Right atrium auricular region (tissue), 2 donors: Measurements from ENCODE around the gene TLR9. TPM values are rescaled to one million over a fixed set of nuclear protein-coding genes. Genes with fewer than 3 reads are reported as not detected.

ENCODE experiments used
- DNase-seq: peaks from one replicate; pipeline ENCODE4 v3.0.0-alpha.2; 2019; ENCODE audit warnings: low spot score
- H3K27ac ChIP-seq, 2 donors: fragments of 200-600 bp; sonication (generic); 1 replicate in 1 of 2; 2 replicates in 1 of 2; pipeline ENCODE4 v1.5.1; 2016 to 2019
- H3K27me3 ChIP-seq, 2 donors: fragments of 200-600 bp; sonication (generic); one replicate each; pipeline versions ENCODE4 v1.5.1 to v1.6.0; 2017 to 2019
- H3K36me3 ChIP-seq: fragments of 200-600 bp; sonication (generic); one replicate; pipeline ENCODE4 v1.5.1; 2016
- H3K4me1 ChIP-seq, 2 donors: fragments of 200-600 bp; sonication (generic); one replicate each; pipeline versions ENCODE4 v1.5.1 to v1.6.0; 2017 to 2019
- H3K4me3 ChIP-seq, 2 donors: fragments of 200-600 bp; sonication (generic); 1 replicate in 1 of 2; 2 replicates in 1 of 2; pipeline ENCODE4 v1.5.1; 2017 to 2019; ENCODE audit warnings: mild to moderate bottlenecking in 1 of 2, moderate library complexity in 1 of 2
- H3K9me3 ChIP-seq, 2 donors: fragments of 200-600 bp; sonication (generic); one replicate each; pipeline ENCODE4 v1.5.1; 2019
- total RNA-seq, 2 donors: library from RNA; depleted of rRNA; stranded (reverse); fragments of >200 nt; gene quantifications; one replicate each; pipeline ENCODE4 v1.1.0, GENCODE V29; 2016
- TF ChIP-seq, protein P1 (sequence below), 2 donors: fragments of 200-600 bp; sonication (generic); IDR thresholded peaks; one replicate each; pipeline ENCODE4 v1.5.1; 2019; ENCODE audit warnings: antibody characterized with exemption in 2 of 2

Gene TLR9
- total RNA-seq, 2 donors from 2014 or later = not detected

GRCh38 chr3:52213901-52214300 lies 11.5 kb downstream of the TLR9 start:
- TF ChIP-seq, protein P1, sequence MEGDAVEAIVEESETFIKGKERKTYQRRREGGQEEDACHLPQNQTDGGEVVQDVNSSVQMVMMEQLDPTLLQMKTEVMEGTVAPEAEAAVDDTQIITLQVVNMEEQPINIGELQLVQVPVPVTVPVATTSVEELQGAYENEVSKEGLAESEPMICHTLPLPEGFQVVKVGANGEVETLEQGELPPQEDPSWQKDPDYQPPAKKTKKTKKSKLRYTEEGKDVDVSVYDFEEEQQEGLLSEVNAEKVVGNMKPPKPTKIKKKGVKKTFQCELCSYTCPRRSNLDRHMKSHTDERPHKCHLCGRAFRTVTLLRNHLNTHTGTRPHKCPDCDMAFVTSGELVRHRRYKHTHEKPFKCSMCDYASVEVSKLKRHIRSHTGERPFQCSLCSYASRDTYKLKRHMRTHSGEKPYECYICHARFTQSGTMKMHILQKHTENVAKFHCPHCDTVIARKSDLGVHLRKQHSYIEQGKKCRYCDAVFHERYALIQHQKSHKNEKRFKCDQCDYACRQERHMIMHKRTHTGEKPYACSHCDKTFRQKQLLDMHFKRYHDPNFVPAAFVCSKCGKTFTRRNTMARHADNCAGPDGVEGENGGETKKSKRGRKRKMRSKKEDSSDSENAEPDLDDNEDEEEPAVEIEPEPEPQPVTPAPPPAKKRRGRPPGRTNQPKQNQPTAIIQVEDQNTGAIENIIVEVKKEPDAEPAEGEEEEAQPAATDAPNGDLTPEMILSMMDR (IDR thresholded peaks at IDR 0.05) = no peak
- Histone ChIP-seq H3K4me1 (peaks cover 0 to 33% of the 10 kb centered on the region in 2 donors), H3K36me3 (peaks cover 71% of the 10 kb centered on the region), H3K9me3 (no peaks in the 10 kb centered on the region), H3K4me3 (no peak overlapping the region), H3K27me3 (no peaks in the 10 kb centered on the region), H3K27ac (no peak overlapping the region)
- no peak for DNase-seq

GRCh38 chr3:52213005-52213404 lies 12.4 kb downstream of the TLR9 start:
- H3K27me3 ChIP-seq = no peaks in the 10 kb centered on the region
- no peak overlapping the region for H3K4me3 ChIP-seq
- H3K27ac ChIP-seq = no peak overlapping the region
- no peak for DNase-seq
- peaks cover 80% of the 10 kb centered on the region for H3K36me3 ChIP-seq
- TF ChIP-seq, protein P1 (IDR thresholded peaks at IDR 0.05) = no peak
- H3K9me3 ChIP-seq = no peaks in the 10 kb centered on the region
- H3K4me1 ChIP-seq = peaks cover 0 to 24% of the 10 kb centered on the region in 2 donors

GRCh38 chr3:52211268-52211891 lies 14.1 kb downstream of the TLR9 start:
- H3K4me3 ChIP-seq = no peak overlapping the region
- peaks cover 96% of the 10 kb centered on the region for H3K36me3 ChIP-seq
- no peak overlapping the region for H3K27ac ChIP-seq
- no peaks in the 10 kb centered on the region for H3K9me3 ChIP-seq
- H3K4me1 ChIP-seq = peaks cover 0 to 10% of the 10 kb centered on the region in 2 donors
- TF ChIP-seq, protein P1 (IDR thresholded peaks at IDR 0.05) = no peak
- DNase-seq = no peak
- no peaks in the 10 kb centered on the region for H3K27me3 ChIP-seq

GRCh38 chr3:52210550-52211046 lies 14.8 kb downstream of the TLR9 start:
- Histone ChIP-seq H3K9me3 (no peaks in the 10 kb centered on the region), H3K36me3 (peaks cover 100% of the 10 kb centered on the region)

GRCh38 chr3:52210037-52210436 lies 15.4 kb downstream of the TLR9 start:
- H3K4me1 ChIP-seq = no peaks in the 10 kb centered on the region
- no peaks in the 10 kb centered on the region for H3K27me3 ChIP-seq
- no peak for DNase-seq
- TF ChIP-seq, protein P1 (IDR thresholded peaks at IDR 0.05) = no peak
- H3K27ac ChIP-seq = no peak overlapping the region
- H3K9me3 ChIP-seq = no peaks in the 10 kb centered on the region
- no peak overlapping the region for H3K4me3 ChIP-seq
- H3K36me3 ChIP-seq = peaks cover 100% of the 10 kb centered on the region

More at GRCh38 chr3:52210550-52211046, 14.8 kb downstream of the TLR9 start:
- DNase-seq = no peak
- Histone ChIP-seq H3K27me3 (no peaks in the 10 kb centered on the region), H3K4me3 (no peak overlapping the region), H3K27ac (no peak overlapping the region), H3K4me1 (peaks cover 0 to 2% of the 10 kb centered on the region in 2 donors)
- TF ChIP-seq, protein P1 (IDR thresholded peaks at IDR 0.05) = no peak

- Histone ChIP-seq H3K4me1 (no peaks in the 10 kb centered on the region), H3K4me3 (no peak overlapping the region), H3K9me3 (no peaks in the 10 kb centered on the region), H3K27me3 (no peaks in the 10 kb centered on the region), H3K27ac (no peak overlapping the region), H3K36me3 (peaks cover 100% of the 10 kb centered on the region)
- TF ChIP-seq, protein P1 (IDR thresholded peaks at IDR 0.05) = no peak
- no peak for DNase-seq
Observed at GRCh38 chr3:52208556-52208955, 16.9 kb downstream of the TLR9 start.
